Stomach (tissue), 9 donors: ENCODE measurements around the gene CKLF. TPM values are rescaled to one million over a fixed set of nuclear protein-coding genes. Genes with fewer than 3 reads are reported as not detected.

Source experiments
- DNase-seq, 2 donors: peaks; one replicate each; pipeline versions ENCODE4 v3.0.0 to v3.0.0-alpha.2; 2013 to 2019
- H3K27ac ChIP-seq, 5 donors: fragments of 200-600 bp in 4 of 5; sonication (generic) in 4 of 5; one replicate each; pipeline ENCODE4 v1.5.1; 2013 to 2019; ENCODE audit warnings: mild to moderate bottlenecking in 1 of 5, moderate library complexity in 1 of 5
- H3K27me3 ChIP-seq, 3 donors: fragments of 200-600 bp; sonication (generic); one replicate each; pipeline ENCODE4 v1.5.1; 2017 to 2019; ENCODE audit warnings: mixed run types in 1 of 3
- H3K36me3 ChIP-seq, 4 donors: fragments of 200-600 bp; sonication (generic); 1 replicate in 3 of 4; 2 replicates in 1 of 4; pipeline ENCODE4 v1.5.1; 2016 to 2019
- H3K4me1 ChIP-seq, 4 donors: fragments of 200-600 bp; sonication (generic); one replicate each; pipeline ENCODE4 v1.5.1; 2016 to 2019
- H3K4me3 ChIP-seq, 4 donors: fragments of 200-600 bp; sonication (generic) in 3 of 4; one replicate each; pipeline ENCODE4 v1.5.1; 2016 to 2019; ENCODE audit warnings: mild to moderate bottlenecking in 1 of 4
- H3K9me3 ChIP-seq, 4 donors: fragments of 200-600 bp; sonication (generic); one replicate each; pipeline ENCODE4 v1.5.1; 2016 to 2019
- CTCF ChIP-seq, 7 experiments: fragments of 450-650 bp in 4 of 7; fragments of 200-600 bp in 3 of 7; sonication (generic) in 3 of 7; IDR thresholded peaks; one replicate each; pipeline ENCODE4 v1.5.1; 2016 to 2019; ENCODE audit warnings: antibody characterized with exemption in 7 of 7, control low read depth in 2 of 7, mild to moderate bottlenecking in 1 of 7
- EP300 ChIP-seq: sonication (generic); formaldehyde crosslinking; IDR thresholded peaks from one replicate; pipeline ENCODE4 v1.6.1; 2017; ENCODE audit warnings: antibody characterized with exemption
- POLR2A ChIP-seq, 4 donors: fragments of 450-650 bp; IDR thresholded peaks; one replicate each; pipeline ENCODE4 v1.6.1; 2016; ENCODE audit warnings: antibody characterized with exemption in 4 of 4, control low read depth in 2 of 4, mild to moderate bottlenecking in 1 of 4, moderate library complexity in 1 of 4
- POLR2AphosphoS5 ChIP-seq, 3 donors: sonication (generic); formaldehyde crosslinking; IDR thresholded peaks; one replicate each; pipeline ENCODE4 v1.6.1; 2016; ENCODE audit warnings: antibody characterized with exemption in 3 of 3
- WGBS, 5 donors: extraction: QIAGEN DNeasy Blood & Tissue Kit in 3 of 5; methylation state at CpG; one replicate each; pipeline versions ENCODE4 v1.1.5 to v1.1.7; 2013 to 2018; 5-methylcytosine and 5-hydroxymethylcytosine counted together
- intact Hi-C: fragments of 100-400 bp; cut with DNase I; formaldehyde crosslinking; loops from one replicate; pipeline ENCODE4 v1.15.1; 2023; ENCODE audit warnings: low total_unique reads
- polyA plus RNA-seq, 3 donors: library from polyadenylated mRNA; stranded (reverse); fragments of 200-250 nt; gene quantifications; one replicate each; pipeline ENCODE4 v1.2.3, GENCODE V29; 2013
- total RNA-seq, 5 donors: library from RNA; depleted of rRNA; stranded (reverse); fragments of >200 nt; gene quantifications; one replicate each; pipeline versions ENCODE4 v1.1.0 to v1.2.3, GENCODE V29; 2014 to 2016
- donor health status: healthy with polysubstance abuse.
- donor health status: Bipolar disorder and iron deficiency.
- donor health status: healthy.

CKLF gene
- total and polyA plus RNA-seq, 8 donors, result 4.1 to 35.7 (median 25.2) TPM; not detected in 1

GRCh38 chr16:66554021-66554420 lies 1.6 kb downstream of the CKLF start:
- TF ChIP-seq POLR2AphosphoS5 (IDR thresholded peaks at IDR 0.05), result no peak
- no peak for TF ChIP-seq EP300
- no peak for TF ChIP-seq POLR2A (IDR thresholded peaks at IDR 0.05)
- TF ChIP-seq CTCF (IDR thresholded peaks at IDR 0.05), result no peak
- Histone ChIP-seq H3K4me3 (peak overlapping the region in 3 of 4 donors; percentile 58 to 75 (median 60)), H3K4me1 (peaks cover 22 to 65% (median 47%) of the 10 kb centered on the region in 4 donors), H3K36me3 (peaks cover 3 to 15% (median 11%) of the 10 kb centered on the region in 4 donors), H3K27ac (peak overlapping the region in 3 of 5 donors; percentile 93 to 99 (median 94)), H3K9me3 (no peaks in the 10 kb centered on the region), H3K27me3 (no peaks in the 10 kb centered on the region)
- no peak for DNase-seq
- intact Hi-C loops, result no loop called here
- 84 to 92% (median 86%) methylated on average over 3 of the region's 3 CpGs for WGBS, 5 donors

- TF ChIP-seq POLR2AphosphoS5 (IDR thresholded peaks at IDR 0.05), result no peak
- TF ChIP-seq CTCF (IDR thresholded peaks at IDR 0.05), result no peak
- TF ChIP-seq POLR2A (IDR thresholded peaks at IDR 0.05), result no peak
- no peak for TF ChIP-seq EP300
- no peak for DNase-seq
- H3K4me3 ChIP-seq, result peak overlapping the region in 3 of 4 donors; percentile 58 to 75 (median 60)
- peaks cover 3 to 17% (median 14%) of the 10 kb centered on the region in 4 donors for H3K36me3 ChIP-seq
- H3K27me3 ChIP-seq, result no peaks in the 10 kb centered on the region
- WGBS, 5 donors, result 86 to 94% (median 89%) methylated on average over 6 of the region's 6 CpGs
- H3K4me1 ChIP-seq, result peaks cover 19 to 66% (median 43%) of the 10 kb centered on the region in 4 donors
- no peaks in the 10 kb centered on the region for H3K9me3 ChIP-seq
- H3K27ac ChIP-seq, result no peak overlapping the region
- intact Hi-C loops, result no loop called here
Measured at GRCh38 chr16:66554495-66554894, 2.1 kb downstream of the CKLF start.

- Histone ChIP-seq H3K4me3 (no peak overlapping the region), H3K4me1 (peaks cover 0 to 28% (median 2%) of the 10 kb centered on the region in 4 donors), H3K36me3 (peaks cover 3 to 66% (median 41%) of the 10 kb centered on the region in 4 donors), H3K9me3 (no peaks in the 10 kb centered on the region), H3K27me3 (no peaks in the 10 kb centered on the region), H3K27ac (no peak overlapping the region)
- WGBS, 5 donors, result 73 to 86% (median 81%) methylated on average over 1 of the region's 1 CpG
- no peak for DNase-seq
- intact Hi-C loops, result no loop called here
- TF ChIP-seq EP300 (no peak), CTCF (IDR thresholded peaks at IDR 0.05) (no peak), POLR2AphosphoS5 (IDR thresholded peaks at IDR 0.05) (no peak), POLR2A (IDR thresholded peaks at IDR 0.05) (no peak)
Measured at GRCh38 chr16:66560107-66560506, 7.7 kb downstream of the CKLF start.

- H3K4me1 ChIP-seq, result peaks cover 0 to 16% (median 0%) of the 10 kb centered on the region in 4 donors
- TF ChIP-seq POLR2AphosphoS5 (IDR thresholded peaks at IDR 0.05) (no peak), POLR2A (IDR thresholded peaks at IDR 0.05) (no peak), EP300 (no peak), CTCF (IDR thresholded peaks at IDR 0.05) (no peak)
- no peak overlapping the region for H3K27ac ChIP-seq
- no peaks in the 10 kb centered on the region for H3K27me3 ChIP-seq
- no peaks in the 10 kb centered on the region for H3K9me3 ChIP-seq
- no peak for DNase-seq
- 84 to 91% (median 87%) methylated on average over 3 of the region's 3 CpGs for WGBS, 5 donors
- intact Hi-C loops, result no loop called here
- H3K4me3 ChIP-seq, result no peak overlapping the region
- peaks cover 11 to 79% (median 55%) of the 10 kb centered on the region in 4 donors for H3K36me3 ChIP-seq
Measured at GRCh38 chr16:66561381-66562080, 9.2 kb downstream of the CKLF start.
